HepG2 (cell line): ENCODE data around the gene SRSF10. TPM values are rescaled to one million over a fixed set of nuclear protein-coding genes. Genes with fewer than 3 reads are reported as not detected.

Experiments
- AKAP8 ChIP-seq: sonication (generic); formaldehyde crosslinking; IDR thresholded peaks from 2 replicates; pipeline ENCODE4 v1.5.1; 2020; ENCODE audit warnings: mild to moderate bottlenecking, missing genetic modification reagents
- GABPB1 ChIP-seq: IDR thresholded peaks from 2 replicates; pipeline ENCODE4 v1.6.1; 2016; ENCODE audit warnings: mild to moderate bottlenecking, missing genetic modification reagents, moderate library complexity, missing compliant biosample characterization
- GATAD1 ChIP-seq: IDR thresholded peaks from 2 replicates; pipeline ENCODE4 v1.6.1; 2016; ENCODE audit warnings: missing genetic modification reagents, missing compliant biosample characterization
- HINFP ChIP-seq: sonication (generic); formaldehyde crosslinking; IDR thresholded peaks from 2 replicates; pipeline ENCODE4 v1.4.0; 2020; ENCODE audit warnings: low read depth, mild to moderate bottlenecking, missing genetic modification reagents
- MBNL3 ChIP-seq: fragments of 250-450 bp; sonication (Bioruptor Pico); conservative IDR thresholded peaks from 2 replicates; pipeline ENCODE4 v1.8.0; 2022; ENCODE audit warnings: mild to moderate bottlenecking, inconsistent platforms
- MYC ChIP-seq: sonication (generic); formaldehyde crosslinking; IDR thresholded peaks from 2 replicates; pipeline ENCODE4 v1.9.0; 2021; ENCODE audit warnings: missing genetic modification reagents, borderline replicate concordance
- NR0B2 ChIP-seq: sonication (generic); formaldehyde crosslinking; IDR thresholded peaks from 2 replicates; pipeline ENCODE4 v1.4.0; 2020; ENCODE audit warnings: mild to moderate bottlenecking, missing genetic modification reagents
- POLR2G ChIP-seq: fragments of 200-400 bp; formaldehyde crosslinking; IDR thresholded peaks from 2 replicates; pipeline ENCODE4 v1.6.1; 2018; ENCODE audit warnings: mild to moderate bottlenecking, low read depth, low read length, moderate library complexity
- RFXANK ChIP-seq: IDR thresholded peaks from 2 replicates; pipeline ENCODE4 v1.6.1; 2016
- SKI ChIP-seq: fragments of 450-650 bp; IDR thresholded peaks from one replicate; pipeline ENCODE4 v1.6.1; 2018; ENCODE audit warnings: mild to moderate bottlenecking; ENCODE audit not compliant: partially characterized antibody
- SOX6 ChIP-seq, 2 experiments: fragments of 450-650 bp in 1 of 2; sonication (generic) in 1 of 2; formaldehyde crosslinking in 1 of 2; IDR thresholded peaks; 2 replicates each; pipeline versions ENCODE4 v1.4.0 to v1.6.1; 2017 to 2020; ENCODE audit warnings: antibody characterized with exemption in 1 of 2, mild to moderate bottlenecking in 1 of 2, missing genetic modification reagents in 1 of 2
- SP1 ChIP-seq, 2 experiments: fragments of 450-650 bp in 1 of 2; sonication (generic) in 1 of 2; formaldehyde crosslinking in 1 of 2; IDR thresholded peaks; 2 replicates each; pipeline versions ENCODE4 v1.4.0 to v1.6.1; 2016 to 2020; ENCODE audit warnings: missing genetic modification reagents in 1 of 2
- SP4 ChIP-seq: sonication (generic); formaldehyde crosslinking; IDR thresholded peaks from 2 replicates; pipeline ENCODE4 v1.8.1; 2023; ENCODE audit warnings: mild to moderate bottlenecking, missing genetic modification reagents
- TEAD2 ChIP-seq: sonication (generic); formaldehyde crosslinking; IDR thresholded peaks from 2 replicates; pipeline ENCODE4 v1.9.0; 2021; ENCODE audit warnings: missing genetic modification reagents
- THAP8 ChIP-seq: sonication (generic); formaldehyde crosslinking; IDR thresholded peaks from 2 replicates; pipeline ENCODE4 v1.5.1; 2020; ENCODE audit warnings: missing genetic modification reagents, mild to moderate bottlenecking, borderline replicate concordance
- ZFP36L2 ChIP-seq: sonication (generic); formaldehyde crosslinking; IDR thresholded peaks from 2 replicates; pipeline ENCODE4 v1.4.0; 2020; ENCODE audit warnings: missing genetic modification reagents
- ZNF251 ChIP-seq: sonication (generic); formaldehyde crosslinking; IDR thresholded peaks from 2 replicates; pipeline ENCODE4 v1.9.0; 2021; ENCODE audit warnings: mild to moderate bottlenecking, missing genetic modification reagents
- ZNF281 ChIP-seq: sonication (generic); formaldehyde crosslinking; IDR thresholded peaks from 2 replicates; pipeline ENCODE4 v1.4.0; 2020; ENCODE audit warnings: missing genetic modification reagents, borderline replicate concordance
- ZNF335 ChIP-seq: sonication (generic); formaldehyde crosslinking; IDR thresholded peaks from 2 replicates; pipeline ENCODE4 v1.4.0; 2020; ENCODE audit warnings: missing genetic modification reagents
- ZNF468 ChIP-seq: sonication (generic); formaldehyde crosslinking; IDR thresholded peaks from 2 replicates; pipeline ENCODE4 v1.8.0; 2022; ENCODE audit warnings: mild to moderate bottlenecking, moderate library complexity, missing genetic modification reagents
- ZNF644 ChIP-seq: IDR thresholded peaks from 2 replicates; pipeline ENCODE4 v1.6.1; 2016; ENCODE audit warnings: low read depth
- ZNF740 ChIP-seq: sonication (generic); formaldehyde crosslinking; IDR thresholded peaks from 2 replicates; pipeline ENCODE4 v1.4.0; 2020; ENCODE audit warnings: missing genetic modification reagents
- ZNF839 ChIP-seq: sonication (generic); formaldehyde crosslinking; IDR thresholded peaks from 2 replicates; pipeline ENCODE4 v1.4.0; 2020; ENCODE audit warnings: missing genetic modification reagents, mild to moderate bottlenecking, borderline replicate concordance
- ZSCAN20 ChIP-seq: sonication (generic); formaldehyde crosslinking; IDR thresholded peaks from 2 replicates; pipeline ENCODE4 v1.4.0; 2020; ENCODE audit warnings: missing genetic modification reagents, mild to moderate bottlenecking, borderline replicate concordance
- polyA plus RNA-seq, 8 experiments: library from polyadenylated mRNA; depleted of rRNA in 3 of 8; stranded (reverse) in 7 of 8; unstranded in 1 of 8; fragments of >200 nt; fragmentation: Illumina TruSeq in 4 of 8; extraction: Trizol in 4 of 8; gene quantifications; 2 replicates each; pipeline versions ENCODE4 v1.2.1 to v1.2.3, GENCODE V29; 2011 to 2016; ENCODE audit warnings: low read depth in 4 of 8, missing spikeins in 1 of 8, mixed read lengths in 1 of 8; ENCODE audit not compliant: insufficient read depth in 1 of 8
- total RNA-seq, 5 experiments: library from RNA; depleted of rRNA; stranded (reverse); fragments of >200 nt; fragmentation: Illumina TruSeq; extraction: Trizol; gene quantifications; 2 replicates each; pipeline ENCODE4 v1.2.3, GENCODE V29; 2016; ENCODE audit warnings: low read depth in 1 of 5

SRSF10 gene
- total and polyA plus RNA-seq, 2 of the 13 experiments (the other 11 are each of a cell fraction or from before 2014, with no cell fraction given) = 126 to 186 TPM

- TF ChIP-seq ZNF740 (CRISPR knock-in tag) = no peak
- TF ChIP-seq MYC (CRISPR knock-in tag) = peak; percentile 77
- no peak for TF ChIP-seq NR0B2 (CRISPR knock-in tag)
- TF ChIP-seq POLR2G = peak; percentile 95
- TF ChIP-seq ZNF281 (CRISPR knock-in tag) = no peak
- 0 out of 2 replicates have a peak, but pooled peaks have one; percentile 35 for TF ChIP-seq ZNF335 (CRISPR knock-in tag)
- no peak for TF ChIP-seq SP1 (IDR thresholded peaks at IDR 0.05)
- TF ChIP-seq SP1 (CRISPR knock-in tag; IDR thresholded peaks at IDR 0.05) = peak; percentile 61; the same call in 1 of the 2 replicates
- TF ChIP-seq GATAD1 = peak; percentile 79
- no peak for TF ChIP-seq ZNF644 (CRISPR knock-in tag)
- TF ChIP-seq ZSCAN20 (CRISPR knock-in tag) = no peak
- TF ChIP-seq GABPB1 (CRISPR knock-in tag) = peak; percentile 79
- TF ChIP-seq SOX6 (IDR thresholded peaks at IDR 0.05) = no peak
- TF ChIP-seq SOX6 (CRISPR knock-in tag; IDR thresholded peaks at IDR 0.05) = 0 out of 2 replicates have a peak, but pooled peaks have one; percentile 38
- TF ChIP-seq ZFP36L2 (CRISPR knock-in tag) = peak; percentile 82; the same call in 1 of the 2 replicates
- TF ChIP-seq RFXANK (CRISPR knock-in tag) = peak; percentile 99
- 0 out of 2 replicates have a peak, but pooled peaks have one; percentile 95 for TF ChIP-seq THAP8 (CRISPR knock-in tag)
- TF ChIP-seq ZNF839 = 0 out of 2 replicates have a peak, but pooled peaks have one; percentile 35
- TF ChIP-seq SKI = no peak
- no peak for TF ChIP-seq ZNF251 (CRISPR knock-in tag)
- TF ChIP-seq TEAD2 (CRISPR knock-in tag) = no peak
- TF ChIP-seq SP4 = peak; percentile 75
- TF ChIP-seq MBNL3 (CRISPR knock-in tag) = no peak
- TF ChIP-seq ZNF468 (CRISPR knock-in tag) = no peak
- peak; percentile 79 for TF ChIP-seq HINFP (CRISPR knock-in tag)
- TF ChIP-seq AKAP8 (CRISPR knock-in tag) = no peak
Observed at GRCh38 chr1:23959461-23960290, 20.5 kb downstream of the SRSF10 start, which contains the start of gene PNRC2 (continued).
